Activated T-cell treated with anti-CD3 and anti-CD28 coated beads, Interleukin-2, amount 50 U/mL, for 24 hours (primary cell): ENCODE results near the gene TUFM.

Source experiments
- DNase-seq: peaks from one replicate; pipeline ENCODE4 v3.0.0-alpha.2; 2020
- H3K27ac Mint-ChIP-seq: 2 replicates; pipeline ENCODE4 v1.8.0; 2020; ENCODE audit warnings: mild to moderate bottlenecking, mixed read lengths
- H3K27me3 Mint-ChIP-seq: 2 replicates; pipeline ENCODE4 v1.8.0; 2020; ENCODE audit warnings: mixed read lengths
- H3K36me3 Mint-ChIP-seq: 2 replicates; pipeline ENCODE4 v1.8.0; 2020; ENCODE audit warnings: low read depth, mixed read lengths
- H3K4me1 Mint-ChIP-seq: 2 replicates; pipeline ENCODE4 v1.8.0; 2020; ENCODE audit warnings: low read depth, mixed read lengths
- H3K4me3 Mint-ChIP-seq: 2 replicates; pipeline ENCODE4 v1.8.0; 2020; ENCODE audit warnings: mild to moderate bottlenecking, moderate library complexity, mixed read lengths
- H3K9me3 Mint-ChIP-seq: 2 replicates; pipeline ENCODE4 v1.8.0; 2020; ENCODE audit warnings: mixed read lengths

The TUFM gene

DNA sequence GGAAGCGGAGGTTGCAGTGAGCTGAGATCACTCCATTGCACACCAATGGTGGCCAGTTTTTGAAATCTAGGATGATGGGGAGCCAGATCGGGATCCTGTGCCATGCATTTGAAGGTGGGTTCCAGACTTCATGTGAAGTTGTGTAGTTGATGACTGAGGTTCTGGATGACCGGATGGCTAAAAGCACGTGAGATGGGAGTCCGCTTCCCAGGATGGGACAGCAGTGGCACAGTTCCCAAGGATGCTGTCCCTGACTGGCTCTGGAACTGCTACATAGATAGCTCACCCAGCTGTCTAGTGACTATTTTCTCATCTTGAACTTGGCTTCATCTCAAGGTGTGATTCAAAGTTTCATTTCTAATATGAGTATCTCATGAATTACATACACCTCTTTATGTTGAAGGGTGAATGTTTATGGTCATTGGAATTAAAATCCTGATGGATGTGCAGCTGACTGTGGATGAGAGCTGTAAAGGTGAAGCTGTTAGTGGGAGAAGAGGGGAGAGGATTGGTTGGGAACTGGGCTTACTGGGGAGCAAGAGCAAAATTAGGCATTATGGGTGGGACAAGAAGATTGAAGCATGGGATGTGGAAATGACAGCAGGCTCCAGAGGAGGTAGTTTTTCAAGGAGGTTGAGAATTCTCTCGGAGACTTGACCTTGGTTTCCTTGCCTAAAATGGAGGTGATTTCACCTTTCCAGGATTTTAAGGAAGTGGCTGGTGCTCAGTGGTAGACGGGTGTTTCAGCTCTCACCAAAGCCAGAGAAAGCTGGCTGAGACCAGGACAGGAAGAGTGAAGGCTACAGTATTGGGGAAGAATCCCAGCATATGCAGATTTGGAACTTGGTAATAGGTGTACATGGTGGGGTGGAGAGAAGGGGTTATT, 8.2 kb downstream of the TUFM start:
- DNase-seq = no peak
- no peaks in the 10 kb centered on the region for H3K27me3 Mint-ChIP-seq
- peaks cover 96% of the 10 kb centered on the region for H3K36me3 Mint-ChIP-seq
- H3K4me3 Mint-ChIP-seq = no peak overlapping the region
- no peaks in the 10 kb centered on the region for H3K9me3 Mint-ChIP-seq
- peaks cover 20% of the 10 kb centered on the region for H3K4me1 Mint-ChIP-seq
- H3K27ac Mint-ChIP-seq = peak overlapping the region; percentile 81

DNA sequence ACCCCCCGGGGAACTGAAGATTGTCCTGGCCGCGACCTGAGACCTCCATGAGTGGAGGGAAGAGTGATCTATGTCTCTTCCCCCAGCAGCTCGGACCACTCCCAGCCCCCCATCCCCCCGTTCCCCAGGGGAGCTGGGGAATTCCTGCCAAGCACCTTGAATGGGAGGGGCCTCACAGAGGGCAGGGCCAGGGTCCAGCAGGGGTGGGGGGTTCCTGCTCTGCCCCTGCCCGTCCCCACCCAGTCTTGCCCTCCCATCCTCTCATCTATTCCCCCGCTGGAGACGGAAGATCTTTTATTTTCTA, 9.4 kb downstream of the TUFM start:
- peaks cover 96% of the 10 kb centered on the region for H3K36me3 Mint-ChIP-seq
- no peak for DNase-seq
- no peaks in the 10 kb centered on the region for H3K9me3 Mint-ChIP-seq
- H3K4me3 Mint-ChIP-seq = no peak overlapping the region
- peak overlapping the region; percentile 67 for H3K27ac Mint-ChIP-seq
- no peaks in the 10 kb centered on the region for H3K27me3 Mint-ChIP-seq
- H3K4me1 Mint-ChIP-seq = peaks cover 22% of the 10 kb centered on the region

DNA sequence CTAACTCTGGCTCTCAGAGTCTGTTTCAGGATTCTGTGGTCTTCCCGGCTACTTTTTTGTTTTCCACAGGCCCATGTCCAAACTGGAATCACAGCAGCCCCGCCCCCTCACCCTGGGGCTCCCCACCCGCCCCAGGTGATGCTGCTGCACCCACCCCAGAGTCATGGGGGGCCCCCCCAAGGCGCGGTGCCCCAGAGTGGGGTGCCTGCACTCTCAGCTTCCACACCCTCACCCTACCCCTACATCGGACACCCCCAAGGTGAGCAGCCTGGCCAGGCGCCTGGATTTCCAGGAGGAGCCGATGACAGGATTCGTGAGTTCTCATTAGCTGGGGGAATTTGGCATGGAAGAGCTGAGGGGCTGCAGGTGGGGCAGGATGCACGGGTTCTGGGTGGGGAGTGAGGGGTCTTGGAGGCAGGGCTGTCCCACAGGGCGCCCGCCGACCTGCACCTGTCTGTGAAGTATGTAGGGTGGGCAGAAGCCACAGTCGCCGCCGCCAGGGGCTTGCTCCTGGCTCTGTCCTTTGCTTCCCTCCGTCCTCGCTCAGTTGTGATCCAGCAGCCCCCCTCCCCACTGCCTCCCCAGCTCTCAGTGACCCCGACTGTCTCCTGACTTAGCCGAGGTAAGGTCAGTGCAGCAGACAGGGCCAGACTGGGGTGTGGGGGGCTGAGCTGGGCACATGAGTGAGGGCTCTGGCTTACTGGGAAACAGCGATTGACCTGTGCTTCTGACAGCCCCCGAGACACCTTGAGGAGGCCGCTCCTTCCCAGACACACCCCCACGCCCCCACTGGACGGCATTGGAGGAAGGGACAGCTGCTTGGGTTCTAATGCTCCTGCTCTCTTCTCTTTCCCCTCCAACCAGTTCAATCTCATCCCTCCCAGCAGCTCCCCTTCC, 10.0 kb downstream of the TUFM start:
- H3K4me3 Mint-ChIP-seq = no peak overlapping the region
- no peaks in the 10 kb centered on the region for H3K27me3 Mint-ChIP-seq
- peaks cover 22% of the 10 kb centered on the region for H3K4me1 Mint-ChIP-seq
- H3K36me3 Mint-ChIP-seq = peaks cover 96% of the 10 kb centered on the region
- H3K9me3 Mint-ChIP-seq = no peaks in the 10 kb centered on the region
- DNase-seq = no peak
- H3K27ac Mint-ChIP-seq = peak overlapping the region; percentile 67

DNA sequence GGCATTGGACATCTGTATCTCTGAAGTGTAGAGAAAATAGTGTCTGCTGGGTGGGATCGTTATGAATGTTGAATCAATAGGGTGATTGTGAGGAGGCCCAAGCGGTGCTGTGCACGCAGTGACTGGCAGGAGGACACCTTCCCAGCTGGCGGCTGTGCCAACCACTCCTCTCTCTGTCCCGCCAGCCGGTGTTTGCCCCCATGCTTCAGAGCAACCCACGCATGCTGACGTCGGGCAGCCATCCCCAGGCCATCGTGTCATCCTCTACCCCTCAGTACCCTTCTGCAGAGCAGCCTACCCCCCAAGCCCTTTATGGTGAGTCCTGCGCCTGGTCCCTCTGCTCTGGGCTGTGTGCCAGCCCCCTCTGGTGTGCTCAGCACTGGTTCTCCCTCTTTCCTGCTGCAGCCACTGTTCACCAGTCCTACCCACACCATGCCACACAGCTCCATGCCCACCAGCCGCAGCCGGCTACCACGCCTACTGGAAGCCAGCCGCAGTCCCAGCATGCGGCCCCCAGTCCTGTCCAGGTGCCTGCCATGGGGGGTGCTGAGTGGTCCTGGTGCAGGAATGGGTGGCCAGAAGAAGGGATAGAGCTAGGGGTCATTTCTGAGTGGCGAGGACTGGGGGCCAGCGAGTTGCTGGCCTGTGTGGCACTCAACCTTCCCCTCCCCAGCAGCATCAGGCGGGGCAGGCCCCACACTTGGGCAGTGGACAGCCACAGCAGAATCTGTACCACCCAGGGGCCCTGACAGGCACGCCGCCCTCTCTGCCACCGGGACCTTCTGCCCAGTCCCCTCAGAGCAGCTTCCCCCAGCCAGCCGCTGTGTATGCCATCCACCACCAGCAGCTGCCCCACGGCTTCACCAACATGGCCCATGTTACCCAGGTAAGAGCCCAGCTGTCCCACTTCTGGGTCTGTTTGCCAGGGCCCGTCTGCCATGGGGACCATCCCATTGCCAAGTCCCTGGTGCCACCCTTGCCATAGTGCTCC, 11.0 kb downstream of the TUFM start:
- Mint-ChIP-seq H3K4me1 (peaks cover 23% of the 10 kb centered on the region), H3K27ac (peak overlapping the region; percentile 66), H3K27me3 (no peaks in the 10 kb centered on the region), H3K9me3 (no peaks in the 10 kb centered on the region), H3K4me3 (no peak overlapping the region), H3K36me3 (peaks cover 99% of the 10 kb centered on the region)
- no peak for DNase-seq

DNA sequence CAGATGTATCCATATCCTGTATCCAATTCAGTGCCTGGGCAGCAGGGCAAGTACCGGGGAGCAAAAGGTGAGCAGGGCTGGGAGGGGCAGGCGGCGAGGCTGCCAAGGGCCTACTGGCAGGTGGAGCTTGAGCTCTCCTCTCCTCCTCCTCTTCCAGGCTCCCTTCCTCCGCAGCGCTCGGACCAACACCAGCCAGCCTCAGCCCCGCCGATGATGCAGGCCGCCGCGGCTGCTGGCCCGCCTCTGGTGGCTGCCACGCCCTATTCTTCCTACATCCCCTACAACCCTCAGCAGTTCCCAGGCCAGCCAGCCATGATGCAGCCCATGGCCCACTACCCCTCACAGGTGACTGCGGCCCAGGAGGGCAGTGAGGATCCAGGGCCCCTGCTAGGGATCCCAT, 11.8 kb downstream of the TUFM start:
- Mint-ChIP-seq H3K27me3 (no peaks in the 10 kb centered on the region), H3K36me3 (peaks cover 99% of the 10 kb centered on the region), H3K4me3 (no peak overlapping the region), H3K27ac (peak overlapping the region; percentile 66), H3K9me3 (no peaks in the 10 kb centered on the region), H3K4me1 (peaks cover 28% of the 10 kb centered on the region)
- no peak for DNase-seq

DNA sequence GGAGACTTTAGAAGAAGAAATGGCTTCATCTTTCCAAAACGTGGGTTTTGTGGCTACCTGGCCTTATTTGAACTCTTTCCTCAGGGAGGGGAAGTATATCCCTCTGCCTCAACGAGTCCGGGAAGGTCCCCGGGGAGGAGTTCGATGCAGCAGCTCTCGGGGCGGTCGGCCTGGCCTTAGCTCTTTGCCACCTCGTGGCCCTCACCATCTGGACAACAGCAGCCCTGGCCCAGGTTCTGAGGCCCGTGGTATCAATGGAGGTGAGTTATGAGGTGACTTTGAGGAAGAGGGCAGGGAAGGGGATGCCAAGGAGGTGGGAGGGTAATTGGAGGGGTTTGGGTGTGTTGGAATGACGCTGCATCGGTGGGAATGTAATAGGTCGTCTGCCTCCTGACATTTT, 15.6 kb downstream of the TUFM start:
- Mint-ChIP-seq H3K36me3 (peaks cover 100% of the 10 kb centered on the region), H3K9me3 (no peaks in the 10 kb centered on the region), H3K4me1 (peaks cover 34% of the 10 kb centered on the region), H3K27me3 (no peaks in the 10 kb centered on the region), H3K4me3 (no peak overlapping the region), H3K27ac (peak overlapping the region; percentile 64)
- DNase-seq = no peak

DNA sequence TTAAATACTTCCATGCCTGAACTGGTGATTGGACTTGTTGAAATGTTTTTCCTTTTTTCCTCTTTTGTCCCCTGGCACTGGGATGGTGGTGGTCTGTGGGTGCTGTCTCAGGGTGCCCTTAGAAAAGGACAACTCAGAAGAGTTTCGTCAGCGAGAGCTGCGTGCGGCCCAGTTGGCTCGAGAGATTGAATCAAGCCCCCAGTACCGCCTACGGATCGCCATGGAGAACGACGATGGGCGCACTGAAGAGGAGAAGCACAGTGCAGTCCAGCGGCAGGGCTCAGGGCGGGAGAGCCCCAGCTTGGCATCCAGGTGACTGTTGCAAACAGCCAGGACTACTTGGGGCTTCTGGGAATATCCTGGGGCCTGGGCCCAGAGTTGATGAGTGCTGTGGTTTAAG, 16.4 kb downstream of the TUFM start:
- no peak for DNase-seq
- Mint-ChIP-seq H3K4me1 (peaks cover 42% of the 10 kb centered on the region), H3K9me3 (no peaks in the 10 kb centered on the region), H3K36me3 (peaks cover 100% of the 10 kb centered on the region), H3K27me3 (no peaks in the 10 kb centered on the region), H3K27ac (peak overlapping the region; percentile 66), H3K4me3 (no peak overlapping the region)

DNA sequence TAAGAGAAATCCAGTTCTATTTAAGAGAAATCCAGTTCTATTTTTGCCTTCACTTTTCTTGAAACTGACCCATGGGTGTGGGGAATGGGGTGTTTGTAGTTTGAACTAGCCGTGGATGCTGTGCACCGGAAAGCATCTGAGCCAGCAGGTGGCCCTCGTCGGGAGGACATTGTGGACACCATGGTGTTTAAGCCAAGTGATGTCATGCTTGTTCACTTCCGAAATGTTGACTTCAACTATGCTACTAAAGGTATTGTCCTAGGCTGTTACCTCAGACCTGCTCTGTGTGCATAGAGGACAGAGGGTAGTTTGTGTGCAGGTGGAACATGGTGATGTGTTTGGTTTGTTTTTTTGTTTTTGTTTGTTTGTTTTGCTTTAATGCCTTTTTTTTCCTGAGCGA, 20.0 kb downstream of the TUFM start:
- DNase-seq = no peak
- no peaks in the 10 kb centered on the region for H3K27me3 Mint-ChIP-seq
- H3K27ac Mint-ChIP-seq = peak overlapping the region; percentile 100
- peaks cover 53% of the 10 kb centered on the region for H3K4me1 Mint-ChIP-seq
- peak overlapping the region; percentile 98 for H3K4me3 Mint-ChIP-seq
- no peaks in the 10 kb centered on the region for H3K9me3 Mint-ChIP-seq
- H3K36me3 Mint-ChIP-seq = peaks cover 81% of the 10 kb centered on the region

DNA sequence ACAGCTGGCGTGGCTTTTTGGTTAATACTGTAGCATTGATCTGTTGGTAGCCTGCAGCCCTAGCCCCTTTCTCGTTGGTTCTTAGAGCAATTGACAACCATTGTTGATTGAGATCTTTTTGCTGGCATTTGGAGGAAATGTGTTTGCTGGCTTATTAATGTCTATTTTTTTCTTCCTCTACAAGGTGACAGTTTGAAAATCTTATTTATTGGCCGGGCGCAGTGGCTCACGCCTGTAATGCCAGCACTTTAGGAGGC, 21.5 kb downstream of the TUFM start:
- Mint-ChIP-seq H3K4me3 (peak overlapping the region; percentile 98), H3K27ac (peak overlapping the region; percentile 100), H3K27me3 (no peaks in the 10 kb centered on the region), H3K4me1 (peaks cover 61% of the 10 kb centered on the region), H3K9me3 (no peaks in the 10 kb centered on the region), H3K36me3 (peaks cover 81% of the 10 kb centered on the region)
- DNase-seq = no peak

DNA sequence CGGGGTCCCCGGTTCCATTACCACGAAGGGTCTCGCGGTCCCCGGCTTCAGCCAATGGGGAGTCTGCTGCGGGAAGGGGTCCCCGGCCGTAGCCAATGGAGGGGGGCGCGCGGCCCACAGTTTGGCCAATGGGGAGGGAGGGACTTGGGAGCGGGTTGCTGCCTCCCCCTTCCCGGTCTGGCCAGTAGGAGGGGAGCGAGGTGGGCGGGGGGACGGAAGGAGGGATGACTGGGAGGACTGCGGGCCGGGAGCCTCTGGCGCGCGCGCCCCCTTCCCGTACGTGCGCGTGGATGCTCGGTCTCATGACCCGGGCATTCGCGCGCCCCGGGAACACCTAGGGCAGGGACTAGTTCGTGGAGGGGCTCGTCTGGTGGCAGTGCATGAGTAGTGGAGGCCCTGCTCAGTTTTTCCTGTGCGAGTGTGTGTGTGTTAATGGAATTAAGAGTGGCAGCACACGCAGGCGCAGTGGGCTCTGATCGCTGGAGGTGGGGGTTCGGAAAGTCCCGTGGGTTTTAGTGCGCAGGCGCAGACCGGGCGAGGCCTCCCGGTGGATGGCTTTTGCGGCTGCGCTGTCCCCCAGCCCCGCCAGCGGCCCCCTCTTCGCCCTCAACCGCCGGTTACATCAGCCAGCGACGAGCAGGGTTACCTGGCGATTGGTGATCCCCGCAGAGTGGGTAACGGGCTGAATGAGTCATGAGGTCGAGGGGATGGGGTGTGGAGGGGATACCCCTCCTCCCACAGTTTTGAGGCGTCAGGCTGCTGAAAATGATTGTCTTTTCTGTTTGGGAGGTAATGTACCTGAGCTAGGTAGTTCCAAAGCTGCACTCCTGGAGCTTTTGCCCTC, 22.1 kb downstream of the TUFM start:
- Mint-ChIP-seq H3K9me3 (no peaks in the 10 kb centered on the region), H3K27me3 (no peaks in the 10 kb centered on the region), H3K4me1 (peaks cover 57% of the 10 kb centered on the region), H3K27ac (peak overlapping the region; percentile 100), H3K4me3 (peak overlapping the region; percentile 98), H3K36me3 (peaks cover 79% of the 10 kb centered on the region)
- peak; percentile 97 for DNase-seq

DNA sequence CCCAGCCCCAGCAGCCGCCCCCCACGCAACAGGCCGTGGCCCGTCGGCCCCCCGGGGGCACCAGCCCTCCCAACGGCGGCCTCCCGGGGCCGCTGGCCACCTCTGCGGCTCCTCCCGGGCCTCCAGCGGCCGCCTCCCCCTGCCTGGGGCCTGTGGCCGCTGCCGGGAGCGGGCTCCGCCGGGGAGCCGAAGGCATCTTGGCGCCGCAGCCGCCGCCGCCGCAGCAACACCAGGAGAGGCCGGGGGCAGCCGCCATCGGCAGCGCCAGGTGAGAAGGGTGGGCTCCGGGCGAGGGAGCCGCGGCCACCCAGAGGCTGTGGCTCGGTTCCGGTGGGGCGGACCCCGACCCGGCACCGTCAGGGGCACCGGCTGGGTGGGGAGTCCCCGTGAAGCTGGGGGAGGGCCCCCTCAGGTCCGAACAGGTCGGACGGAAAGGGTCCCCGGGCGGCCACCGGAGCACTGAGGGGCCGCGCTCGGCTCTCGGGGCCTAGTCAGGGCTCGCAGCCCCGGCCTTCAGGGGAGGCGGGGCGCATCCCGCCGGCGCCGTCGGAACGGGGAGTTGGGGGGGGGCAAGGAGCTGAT, 22.8 kb downstream of the TUFM start:
- H3K4me1 Mint-ChIP-seq = peaks cover 55% of the 10 kb centered on the region
- DNase-seq = no peak
- H3K27me3 Mint-ChIP-seq = no peaks in the 10 kb centered on the region
- H3K4me3 Mint-ChIP-seq = peak overlapping the region; percentile 98
- H3K27ac Mint-ChIP-seq = peak overlapping the region; percentile 100
- H3K9me3 Mint-ChIP-seq = no peaks in the 10 kb centered on the region
- H3K36me3 Mint-ChIP-seq = peaks cover 75% of the 10 kb centered on the region

DNA sequence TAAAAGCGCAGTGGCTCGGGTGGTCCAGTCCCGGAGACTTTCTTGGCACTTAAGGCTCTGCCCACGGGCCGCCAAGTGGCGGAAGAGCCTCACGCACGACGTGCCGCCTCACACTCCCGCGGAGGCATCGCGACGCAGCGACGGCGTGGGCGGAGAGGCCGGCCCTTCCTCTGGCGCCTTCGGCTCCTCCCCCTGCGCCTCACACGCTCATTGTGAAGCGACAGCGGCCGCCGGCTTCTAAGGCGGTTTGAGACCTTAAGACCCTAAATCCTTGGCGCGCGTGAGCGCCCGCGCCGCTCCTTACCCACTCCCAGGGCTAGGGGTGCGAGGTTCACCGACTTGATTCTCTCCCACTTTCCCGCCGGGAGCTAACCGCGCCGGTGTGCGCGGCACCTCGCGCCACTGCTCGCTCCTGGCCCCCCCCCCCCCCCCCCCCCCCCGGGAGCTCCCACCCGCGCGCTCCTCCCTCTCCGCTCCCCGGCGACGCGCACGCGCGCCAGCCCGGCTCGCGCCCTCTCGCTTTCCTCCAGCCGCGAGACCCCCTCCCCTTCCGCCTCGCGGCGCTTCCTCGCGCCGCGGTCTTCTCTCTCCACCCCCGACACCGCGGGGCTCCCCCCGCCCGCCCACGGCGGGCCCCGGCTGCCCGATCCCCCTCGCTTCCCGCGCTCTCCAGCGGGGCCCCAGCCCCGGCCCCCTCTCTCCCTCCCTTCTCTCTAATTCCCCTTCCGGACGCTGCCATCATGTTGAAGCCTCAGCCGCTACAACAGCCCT, 23.4 kb downstream of the TUFM start, which contains the start of gene ATXN2L:
Gene ATXN2L (plus strand): TSS at position 480 of the 771 bp plus-strand sequence. CDS start 261 bp downstream, at position 741.
- no peaks in the 10 kb centered on the region for H3K9me3 Mint-ChIP-seq
- peaks cover 53% of the 10 kb centered on the region for H3K4me1 Mint-ChIP-seq
- H3K4me3 Mint-ChIP-seq = peak within 1 kb of the TSS; percentile 98
- H3K36me3 Mint-ChIP-seq = peaks cover 68% of the 10 kb centered on the region
- DNase-seq = peak; percentile 97
- no peaks in the 10 kb centered on the region for H3K27me3 Mint-ChIP-seq
- peak within 1 kb of the TSS; percentile 100 for H3K27ac Mint-ChIP-seq
